COLO668 (cell line): ENCODE measurements around the gene PCNX4.

Experiments used
- DNase-seq: peaks from one replicate; lab custom pipeline; 2025; ENCODE audit not compliant: unreplicated experiment; lab: John Stamatoyannopoulos, UW

The PCNX4 gene

GRCh38 chr14:60101786-60102185, 10.1 kb downstream of the PCNX4 start:
- no peak for DNase-seq

DNA sequence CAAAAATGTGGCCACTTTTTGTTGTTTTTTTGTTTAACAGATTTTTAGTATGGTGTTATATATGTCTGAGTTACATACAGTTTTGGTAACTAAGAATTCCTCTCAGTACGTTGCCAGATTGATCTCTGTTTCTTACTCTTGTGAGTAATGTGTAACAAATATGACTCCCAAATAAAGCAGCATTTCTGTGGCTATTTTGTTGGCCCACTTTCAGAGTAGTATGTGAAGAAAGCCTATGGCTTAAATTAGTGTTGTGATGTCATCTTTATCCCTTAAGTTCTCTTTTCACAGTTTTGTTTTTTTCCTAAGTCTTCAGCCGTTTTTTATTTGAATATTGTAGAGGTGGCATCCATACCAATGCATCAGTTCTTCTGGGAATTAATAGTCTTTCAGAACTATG, 10.7 kb downstream of the PCNX4 start:
- no peak for DNase-seq

- DNase-seq = no peak
Observed at GRCh38 chr14:60106339-60106738, 14.6 kb downstream of the PCNX4 start.

- DNase-seq = no peak
Observed at GRCh38 chr14:60107477-60107876, 15.8 kb downstream of the PCNX4 start.

DNA sequence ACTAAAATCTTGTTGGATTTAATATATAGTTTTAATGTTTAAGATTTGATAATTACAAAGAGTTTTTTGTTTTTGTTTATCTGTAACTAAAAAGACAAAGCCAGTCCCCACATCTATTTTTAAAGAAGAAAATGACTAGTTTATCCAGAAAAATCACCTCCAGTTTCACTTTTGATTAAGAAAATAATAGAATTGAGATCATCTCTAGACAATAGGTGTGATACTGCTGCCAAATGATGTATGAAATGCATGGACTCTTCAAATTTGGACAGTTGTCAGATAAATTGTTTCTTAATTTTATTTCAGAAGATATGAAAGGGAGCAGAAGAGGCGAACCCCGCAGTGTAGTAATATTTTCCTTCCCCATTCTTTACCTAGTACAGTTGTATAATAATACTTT, 20.0 kb downstream of the PCNX4 start:
- no peak for DNase-seq

GRCh38 chr14:60114881-60115280, 23.2 kb downstream of the PCNX4 start:
- DNase-seq = no peak

DNA sequence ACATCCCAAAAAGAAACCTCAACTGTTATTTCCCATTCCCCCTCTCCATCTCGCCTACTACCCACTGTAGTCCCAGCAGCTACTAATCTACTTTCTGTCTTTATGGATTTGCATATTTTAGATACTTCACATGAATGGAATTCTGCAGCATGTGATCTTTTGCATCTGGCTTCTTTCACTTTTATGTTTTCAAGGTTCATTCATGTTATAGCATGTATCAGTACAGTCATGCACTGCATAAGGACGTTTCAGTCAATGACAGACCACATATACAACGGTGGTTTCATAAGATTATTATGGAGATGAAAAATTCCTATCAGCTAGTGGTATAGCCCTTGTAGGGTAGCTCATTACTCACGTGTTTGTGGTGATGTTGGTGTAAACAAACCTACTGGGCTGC, 24.5 kb downstream of the PCNX4 start:
- no peak for DNase-seq

DNA sequence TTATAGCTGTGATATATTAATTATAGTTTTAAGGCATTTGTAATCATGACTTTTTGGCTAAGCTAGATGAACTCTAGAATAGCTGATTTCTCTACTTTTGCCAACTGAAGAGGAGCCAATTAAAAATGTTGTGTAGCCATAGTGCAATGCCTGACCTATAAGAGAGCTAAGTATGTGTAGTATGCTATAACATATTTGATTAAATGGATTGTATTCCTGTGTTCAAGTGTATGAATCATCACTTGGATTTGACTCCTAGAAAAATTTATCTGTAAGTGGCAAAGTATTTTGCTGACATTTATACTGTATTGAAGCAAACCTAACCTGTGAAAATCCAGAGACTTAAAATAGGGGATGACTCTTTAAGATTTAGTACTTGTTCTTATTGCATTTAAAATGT, 34.2 kb downstream of the PCNX4 start:
- DNase-seq = no peak

- no peak for DNase-seq
Observed at GRCh38 chr14:60133487-60133886, 41.8 kb downstream of the PCNX4 start.

DNA sequence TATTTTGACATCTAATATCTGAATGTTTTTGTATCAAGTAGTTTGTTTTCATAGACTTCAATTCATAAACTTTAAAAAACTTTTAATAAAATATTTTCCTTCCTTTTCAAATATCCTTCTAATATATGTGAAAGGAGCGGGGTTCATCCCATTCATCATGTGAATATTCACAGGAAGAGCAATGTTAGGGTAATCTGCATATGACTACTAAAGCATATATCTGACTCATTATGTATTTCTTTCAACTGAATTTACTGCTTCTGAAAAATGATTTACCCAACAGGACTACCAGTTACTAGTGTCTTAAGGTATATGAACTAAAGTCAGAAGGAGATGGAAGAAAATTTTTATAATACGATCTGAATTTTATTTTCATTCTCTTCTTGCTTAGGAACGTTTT, 43.0 kb downstream of the PCNX4 start:
- DNase-seq = no peak

GRCh38 chr14:60151715-60152114, 60.0 kb downstream of the PCNX4 start:
- peak; percentile 70 for DNase-seq

DNA sequence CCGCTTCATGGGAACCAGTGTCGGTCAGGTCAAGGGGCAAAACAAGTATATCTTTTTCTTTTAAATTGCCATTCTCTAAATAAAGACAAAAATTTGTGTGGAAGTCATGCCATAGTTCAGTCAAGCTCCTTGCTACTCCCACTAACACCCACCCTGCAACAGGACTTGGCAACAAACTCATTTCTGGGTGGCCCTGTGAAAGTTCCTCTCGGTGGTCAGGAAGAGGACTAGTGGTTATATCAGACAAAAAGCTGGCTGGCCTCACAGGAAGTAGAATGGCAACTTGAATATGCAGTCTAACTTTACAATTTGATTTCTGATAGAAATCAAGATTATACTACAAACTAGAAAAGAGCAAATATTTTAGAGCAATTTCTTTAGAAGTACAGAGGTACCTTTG, 62.3 kb downstream of the PCNX4 start:
- DNase-seq = no peak

GRCh38 chr14:60154671-60155070, 62.9 kb downstream of the PCNX4 start:
- DNase-seq = no peak

DNA sequence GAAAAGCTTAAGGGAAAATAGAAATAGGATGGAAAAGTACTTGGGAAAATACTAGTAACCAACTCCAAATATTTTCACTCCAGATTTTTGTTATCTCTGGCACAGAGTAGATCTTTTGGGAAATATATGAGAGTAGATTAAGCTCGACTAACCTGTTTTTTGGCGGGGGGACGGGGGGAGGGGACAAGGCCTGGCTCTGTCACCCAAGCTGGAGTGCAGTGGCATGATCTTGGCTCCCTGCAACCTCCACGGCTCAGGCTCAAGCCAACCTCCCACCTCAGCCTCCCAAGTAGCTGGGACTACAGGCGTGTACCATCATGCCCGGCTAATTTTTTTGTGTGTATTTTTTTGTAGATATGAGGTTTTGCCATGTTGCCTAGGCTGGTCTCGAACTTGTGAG, 68.7 kb downstream of the PCNX4 start:
- no peak for DNase-seq

DNA sequence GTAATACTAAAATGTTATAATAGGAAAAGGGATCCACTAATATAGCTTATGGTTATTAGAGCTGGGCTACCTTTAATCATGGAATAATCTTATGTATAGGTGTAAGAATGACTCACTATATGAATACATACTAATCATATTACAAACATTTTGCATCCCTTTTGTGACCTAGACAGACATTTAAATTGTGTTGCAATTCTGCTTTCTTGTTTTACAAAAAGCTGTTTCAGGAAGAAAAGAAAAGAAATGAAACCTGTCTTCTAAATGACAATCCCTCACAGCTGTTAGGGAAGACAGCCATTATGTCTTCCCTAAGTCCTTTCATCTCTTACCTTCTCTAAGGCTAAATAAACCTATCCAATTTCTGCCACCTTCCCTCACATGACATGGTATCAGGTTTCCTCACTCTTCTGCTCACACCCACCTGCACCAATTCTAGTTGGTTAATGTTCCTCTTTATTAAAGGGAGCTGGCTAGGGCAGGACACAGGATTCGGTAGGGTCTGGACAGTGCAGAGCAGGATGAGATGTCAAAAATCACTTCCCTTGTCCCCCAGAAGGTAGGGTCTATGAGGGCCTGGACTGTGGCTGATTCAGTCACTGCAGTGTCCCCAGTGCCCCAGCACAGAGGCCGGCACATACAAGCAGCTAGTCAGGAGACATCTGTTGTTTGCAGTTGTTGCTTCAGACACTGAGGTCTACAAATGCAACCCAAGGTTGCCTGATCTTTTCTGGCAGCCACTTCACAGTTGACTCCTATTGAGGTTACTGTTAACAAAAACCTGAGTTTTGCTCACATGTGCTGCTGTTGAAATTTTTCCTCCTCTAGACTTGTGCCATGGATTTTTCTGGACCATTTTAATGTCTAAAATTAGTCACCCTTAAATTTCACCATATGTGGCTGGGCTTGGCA, 69.7 kb downstream of the PCNX4 start:
- peak; percentile 65 for DNase-seq

- peak; percentile 20 for DNase-seq
Observed at GRCh38 chr14:60163693-60164092, 72.0 kb downstream of the PCNX4 start.

- DNase-seq = no peak
Observed at GRCh38 chr14:60164404-60164711, 72.6 kb downstream of the PCNX4 start.

DNA sequence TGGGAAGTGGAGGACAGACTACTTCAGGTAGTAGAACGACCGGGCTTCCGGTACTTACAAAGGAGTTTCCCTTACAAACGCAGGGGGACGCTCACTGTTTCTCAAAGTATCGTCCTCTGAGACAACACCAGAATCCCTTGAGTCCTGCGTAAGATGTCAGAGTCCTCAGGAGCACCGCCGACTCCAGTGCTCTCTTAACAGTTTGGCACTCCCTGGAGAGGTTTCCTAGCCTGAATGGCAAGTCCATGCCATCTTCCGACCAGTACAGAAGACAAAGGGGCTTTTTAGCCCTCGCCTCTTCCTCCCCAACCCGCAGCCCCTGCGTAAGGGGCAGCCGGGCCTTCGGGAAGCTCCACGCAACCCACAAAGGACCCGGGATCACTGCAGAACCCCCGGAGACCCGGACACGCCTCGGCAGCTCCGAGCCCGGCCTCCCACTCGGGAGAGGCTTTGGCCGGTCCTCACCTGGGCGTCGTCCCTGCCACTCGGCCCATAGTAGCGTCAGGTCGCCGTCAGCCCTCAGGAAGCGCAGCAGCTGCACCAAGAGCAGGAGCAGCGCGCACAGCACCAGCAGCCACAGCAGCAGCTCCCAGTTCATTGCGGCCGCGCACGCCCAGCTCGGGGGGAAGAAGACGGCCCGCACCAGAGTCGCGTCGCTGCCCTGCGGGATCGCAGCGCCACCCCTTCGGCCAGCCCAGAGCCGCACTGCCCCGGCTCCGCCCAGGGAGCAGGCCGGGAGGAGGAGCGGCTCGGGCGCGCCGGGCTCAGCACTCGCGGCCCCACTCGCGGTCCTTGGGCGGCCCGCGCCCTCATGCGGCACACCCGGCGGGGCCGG, 73.2 kb downstream of the PCNX4 start, which contains the start of gene DHRS7:
Gene DHRS7 (minus strand): TSS at position 687 of the 835 bp plus-strand sequence. CDS start 89 bp downstream, at position 598.
- DNase-seq = peak; percentile 95

- DNase-seq = no peak
Observed at GRCh38 chr14:60165547-60165876, 73.8 kb downstream of the PCNX4 start.

DNA sequence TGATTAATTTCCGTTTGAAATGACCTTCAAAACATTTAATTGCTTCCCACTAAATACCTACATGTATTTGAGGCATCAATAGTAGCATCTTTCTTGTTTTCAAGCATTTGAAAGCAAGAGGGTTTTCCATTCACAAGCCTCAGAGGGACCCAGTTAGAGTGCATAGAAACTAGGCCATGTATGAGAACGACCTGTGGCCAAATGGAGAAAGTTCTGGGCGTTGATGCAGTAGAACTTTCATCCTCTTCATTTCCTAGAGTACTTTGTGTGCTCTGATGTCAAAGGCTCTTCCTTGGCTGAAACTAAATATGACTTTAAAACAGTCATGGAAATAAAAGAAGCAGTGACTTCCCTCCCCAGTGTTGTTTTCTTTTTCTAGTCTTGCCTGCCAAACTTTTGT, 74.4 kb downstream of the PCNX4 start:
- DNase-seq = no peak

DNA sequence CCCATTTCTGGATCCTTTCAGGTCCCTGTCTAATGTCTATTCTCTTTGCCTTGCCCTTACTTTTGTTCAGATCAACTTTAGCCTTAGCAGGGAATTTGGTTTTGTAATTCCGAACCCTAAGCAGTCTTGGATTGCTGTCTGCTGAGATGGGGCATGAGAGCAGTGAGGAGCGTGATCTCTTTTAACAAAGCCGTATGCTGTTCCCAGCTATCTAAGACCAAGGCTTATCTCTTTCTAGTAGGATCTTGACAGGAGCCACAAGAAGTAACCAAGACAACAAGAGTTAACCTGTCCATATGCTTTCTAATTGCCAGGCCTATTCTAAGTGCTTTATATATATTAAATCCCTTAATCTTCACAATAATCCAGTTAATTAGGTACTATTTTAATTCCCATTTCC, 78.0 kb downstream of the PCNX4 start:
- no peak for DNase-seq

GRCh38 chr14:60170948-60171347, 79.2 kb downstream of the PCNX4 start:
- DNase-seq = no peak
